ENCODE measurements around the gene OXA1L. TPM values are rescaled to one million over a fixed set of nuclear protein-coding genes. Genes with fewer than 3 reads are reported as not detected.

The OXA1L gene
- polyA plus RNA-seq, 1 donor (not counting 4 experiments of a cell fraction or from before 2014, with no cell fraction given) = 130 TPM

- no peak overlapping the region for H3K27ac ChIP-seq (ENCODE audit: control insufficient read depth, insufficient read depth, low read length)
- H3K27me3 ChIP-seq (ENCODE audit: control insufficient read depth, extremely low read depth, insufficient read depth, low read length) = peaks cover 7% of the 10 kb centered on the region
- H4K20me1 ChIP-seq (ENCODE audit: control insufficient read depth, extremely low read depth, insufficient read depth, low read length) = no peaks in the 10 kb centered on the region
- H3K9ac ChIP-seq (ENCODE audit: control insufficient read depth, extremely low read depth, insufficient read depth, low read length) = no peak overlapping the region
- H3K36me3 ChIP-seq (ENCODE audit: control insufficient read depth in 2 of 2, extremely low read depth in 1 of 2, insufficient read depth in 2 of 2, low read length in 2 of 2) = no peaks in the 10 kb centered on the region
- peaks cover 4% of the 10 kb centered on the region for H3K4me1 ChIP-seq (ENCODE audit: control insufficient read depth, extremely low read depth, insufficient read depth, low read length)
- no peaks in the 10 kb centered on the region for H3K79me2 ChIP-seq (ENCODE audit: control insufficient read depth, insufficient read depth, low read length)
- H2AFZ ChIP-seq (ENCODE audit: control insufficient read depth, low read length) = no peak overlapping the region
- dilution Hi-C loops (cut with MboI; ENCODE audit: extremely low pct_ligation_motif_present, low sequenced_read_pairs) = no loop called here
- no peaks in the 10 kb centered on the region for H3K9me3 ChIP-seq (ENCODE audit: control insufficient read depth, low read depth, low read length)
- no peaks in the 10 kb centered on the region for H3K9me1 ChIP-seq (ENCODE audit: control insufficient read depth, extremely low read depth, insufficient read depth, low read length)
- TF ChIP-seq CTCF (optimal IDR thresholded peaks at IDR 0.05 in 1 of 3, IDR thresholded peaks at IDR 0.05 in 1 of 3, conservative IDR thresholded peaks at IDR 0.05 in 1 of 3; ENCODE audit: extremely low read depth in 1 of 3, insufficient read depth in 2 of 3, low read length in 3 of 3) (no peak), EZH2 (IDR thresholded peaks at IDR 0.05; ENCODE audit: low read length) (no peak)
- H3K4me2 ChIP-seq (ENCODE audit: control insufficient read depth, extremely low read depth, insufficient read depth, low read depth, low read length) = no peak overlapping the region
- H3K4me3 ChIP-seq (ENCODE audit: control insufficient read depth in 2 of 3, extremely low read depth in 1 of 3, insufficient read depth in 2 of 3, low read depth in 1 of 3, low read length in 3 of 3) = no peak overlapping the region
- FAIRE-seq (no peak), DNase-seq (ENCODE audit: low read depth, low spot score) (no peak)
Measured at GRCh38 chr14:22796087-22796707, 29.7 kb downstream of the OXA1L start.

- H3K9ac ChIP-seq (ENCODE audit: control insufficient read depth, extremely low read depth, insufficient read depth, low read length) = no peak overlapping the region
- no peaks in the 10 kb centered on the region for H3K9me3 ChIP-seq (ENCODE audit: control insufficient read depth, low read depth, low read length)
- H3K4me2 ChIP-seq (ENCODE audit: control insufficient read depth, extremely low read depth, insufficient read depth, low read depth, low read length) = no peak overlapping the region
- FAIRE-seq (no peak), DNase-seq (ENCODE audit: low read depth, low spot score) (no peak)
- H3K27ac ChIP-seq (ENCODE audit: control insufficient read depth, insufficient read depth, low read length) = no peak overlapping the region
- no peaks in the 10 kb centered on the region for H3K79me2 ChIP-seq (ENCODE audit: control insufficient read depth, insufficient read depth, low read length)
- H3K4me1 ChIP-seq (ENCODE audit: control insufficient read depth, extremely low read depth, insufficient read depth, low read length) = no peaks in the 10 kb centered on the region
- H3K36me3 ChIP-seq (ENCODE audit: control insufficient read depth in 2 of 2, extremely low read depth in 1 of 2, insufficient read depth in 2 of 2, low read length in 2 of 2) = no peaks in the 10 kb centered on the region
- H2AFZ ChIP-seq (ENCODE audit: control insufficient read depth, low read length) = no peak overlapping the region
- dilution Hi-C loops (cut with MboI; ENCODE audit: extremely low pct_ligation_motif_present, low sequenced_read_pairs) = no loop called here
- no peak overlapping the region for H3K4me3 ChIP-seq (ENCODE audit: control insufficient read depth in 2 of 3, extremely low read depth in 1 of 3, insufficient read depth in 2 of 3, low read depth in 1 of 3, low read length in 3 of 3)
- TF ChIP-seq EZH2 (IDR thresholded peaks at IDR 0.05; ENCODE audit: low read length) (no peak), CTCF (optimal IDR thresholded peaks at IDR 0.05 in 1 of 3, IDR thresholded peaks at IDR 0.05 in 1 of 3, conservative IDR thresholded peaks at IDR 0.05 in 1 of 3; ENCODE audit: extremely low read depth in 1 of 3, insufficient read depth in 2 of 3, low read length in 3 of 3) (no peak)
- H3K9me1 ChIP-seq (ENCODE audit: control insufficient read depth, extremely low read depth, insufficient read depth, low read length) = no peaks in the 10 kb centered on the region
- no peaks in the 10 kb centered on the region for H4K20me1 ChIP-seq (ENCODE audit: control insufficient read depth, extremely low read depth, insufficient read depth, low read length)
- H3K27me3 ChIP-seq (ENCODE audit: control insufficient read depth, extremely low read depth, insufficient read depth, low read length) = peaks cover 7% of the 10 kb centered on the region
Measured at GRCh38 chr14:22797017-22797917, 30.8 kb downstream of the OXA1L start.

All from keratinocyte (primary cell).